RKO (cell line): ENCODE measurements around the gene CPLX1.
"Not testable (repeated sequence)": the region's sequence is repeated elsewhere in the genome, so short reads cannot be mapped to it uniquely, and the experiment has no call there.

Experiments used
- DNase-seq: peaks from one replicate; pipeline ENCODE4 v3.0.0-alpha.2; 2016; ENCODE audit warnings: low spot score

Gene CPLX1

DNA sequence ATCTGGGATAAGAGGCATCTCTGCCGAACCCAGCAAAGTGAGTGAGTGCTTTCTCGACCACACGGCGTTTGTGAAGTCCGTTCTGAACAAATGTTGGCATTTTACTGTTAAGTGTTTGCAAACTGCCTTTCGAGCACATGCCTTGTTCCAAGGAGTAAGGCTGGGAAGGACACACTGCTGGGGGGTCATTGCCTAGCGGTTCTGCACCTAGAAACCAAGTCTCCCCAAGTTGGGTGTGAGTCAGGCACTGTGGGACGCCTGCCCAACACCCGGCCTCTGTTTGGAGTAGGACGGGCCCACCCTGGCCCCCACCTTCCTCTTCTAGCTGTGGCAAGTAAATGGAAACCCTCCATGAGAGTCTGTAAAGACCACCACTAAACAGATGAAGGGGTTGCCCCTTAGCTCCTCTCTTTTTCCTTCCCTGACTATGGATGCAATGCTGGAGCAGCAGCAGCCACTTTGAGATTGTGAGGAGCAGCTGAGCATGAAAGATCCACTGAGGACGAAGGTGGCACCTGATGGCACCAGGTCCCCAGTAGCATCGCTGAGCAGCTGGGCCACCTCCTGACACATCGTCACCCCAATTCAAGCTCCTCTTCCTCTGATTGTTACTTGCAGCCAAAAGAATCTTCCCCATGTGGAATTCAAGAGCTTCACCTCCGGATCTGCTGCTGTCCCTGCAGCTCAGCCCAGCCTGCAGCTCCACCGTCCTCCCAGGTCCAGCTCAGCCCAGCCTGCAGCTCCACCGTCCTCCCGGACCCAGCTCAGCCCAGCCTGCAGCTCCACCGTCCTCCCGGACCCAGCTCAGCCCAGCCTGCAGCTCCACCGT lies 6.3 kb downstream of the CPLX1 start:
- DNase-seq = no peak

DNA sequence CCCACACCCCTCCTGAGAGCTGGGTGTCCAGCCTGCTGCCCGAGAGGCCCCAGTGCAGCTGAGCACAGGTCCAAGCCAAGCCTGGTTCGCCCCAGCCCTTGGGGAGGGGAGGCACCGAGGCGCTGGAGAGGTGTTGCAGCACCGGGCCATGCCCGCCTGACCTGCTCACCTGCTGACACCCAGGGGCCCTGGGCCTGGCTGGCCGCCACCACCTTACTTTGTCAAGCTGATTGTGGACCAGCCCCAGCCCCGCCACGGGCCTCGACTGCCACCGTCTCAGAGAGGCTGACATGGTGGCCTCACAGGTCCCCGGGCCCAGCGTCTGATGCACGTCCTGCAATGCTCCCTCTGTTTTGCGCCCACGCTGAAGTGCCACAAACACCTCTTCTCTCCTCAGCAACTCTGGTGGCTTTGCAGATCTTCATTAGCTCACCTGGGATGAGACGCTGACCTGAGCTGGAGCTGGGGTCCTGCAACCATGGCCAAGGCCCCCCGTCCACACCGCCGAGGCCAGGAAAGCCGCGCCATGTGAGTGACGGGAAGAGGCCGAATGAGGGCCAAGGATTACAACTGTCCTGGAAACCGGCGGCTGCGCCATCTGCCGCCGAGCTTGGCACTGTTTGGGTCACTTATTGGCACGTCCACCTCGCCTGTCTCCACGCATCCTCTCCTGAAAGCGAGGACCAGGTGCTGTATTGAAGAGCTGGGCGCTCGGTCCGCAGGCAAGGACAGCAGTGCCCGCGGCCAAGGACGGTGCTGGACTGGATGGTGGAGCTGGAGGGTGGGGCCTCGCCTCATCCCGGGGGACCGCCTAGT lies 7.6 kb downstream of the CPLX1 start:
- no peak for DNase-seq

DNA sequence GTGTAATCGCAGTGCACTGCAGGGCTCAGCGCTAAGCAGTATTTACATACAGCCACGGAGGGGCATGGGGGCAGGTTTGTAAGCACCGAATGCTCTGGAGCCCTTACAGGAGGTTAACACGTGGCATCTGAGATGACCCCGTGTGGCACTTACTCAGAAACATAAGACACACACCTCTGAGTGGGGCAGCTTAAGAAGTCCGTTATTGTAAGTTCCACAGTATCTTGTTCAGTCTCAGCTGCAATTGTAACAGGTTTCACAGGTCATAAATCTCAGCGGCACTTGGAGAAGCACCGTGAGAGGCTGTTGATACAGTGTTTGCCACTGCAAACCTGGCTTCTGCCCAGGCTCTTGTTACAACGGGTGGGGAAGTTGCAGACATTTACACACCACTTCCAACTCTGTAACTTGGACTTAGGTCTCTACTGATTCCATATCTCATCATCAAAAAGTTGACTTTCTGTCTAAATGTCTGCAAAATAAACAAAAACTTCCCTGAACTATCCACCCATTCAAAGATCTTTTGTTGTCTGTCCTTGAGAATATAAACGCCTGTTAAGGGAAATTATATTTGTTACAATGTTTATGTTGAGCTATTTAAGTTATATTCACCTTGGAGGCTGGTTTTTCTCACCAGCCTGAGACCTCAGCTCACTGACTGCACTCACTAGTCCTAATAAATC lies 10.3 kb downstream of the CPLX1 start:
- DNase-seq = no peak

DNA sequence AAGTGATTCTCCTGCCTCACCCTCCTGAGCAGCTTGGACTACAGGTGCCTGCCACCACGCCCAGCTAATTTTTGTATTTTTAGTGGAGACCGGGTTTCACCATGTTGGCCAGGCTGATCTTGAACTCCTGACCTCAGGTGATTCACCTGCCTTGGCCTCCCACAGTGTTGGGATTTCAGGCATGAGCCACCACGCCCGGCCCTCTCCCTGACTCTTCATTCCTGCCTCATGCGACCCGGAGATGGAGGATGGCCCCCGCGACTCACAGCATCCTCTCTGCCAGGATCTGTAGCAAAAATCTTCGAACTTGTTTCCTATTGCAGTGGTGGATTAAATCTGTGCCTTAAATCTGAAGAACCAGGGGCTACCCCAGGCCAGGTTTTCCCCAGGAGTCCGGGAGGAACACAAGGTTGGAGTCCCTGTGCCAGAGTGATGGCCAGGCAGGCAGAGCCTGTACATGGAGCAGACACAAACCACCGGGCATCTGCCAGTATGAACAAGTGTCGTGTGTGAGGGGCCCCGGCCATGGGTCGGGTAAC lies 11.5 kb downstream of the CPLX1 start:
- no peak for DNase-seq

DNA sequence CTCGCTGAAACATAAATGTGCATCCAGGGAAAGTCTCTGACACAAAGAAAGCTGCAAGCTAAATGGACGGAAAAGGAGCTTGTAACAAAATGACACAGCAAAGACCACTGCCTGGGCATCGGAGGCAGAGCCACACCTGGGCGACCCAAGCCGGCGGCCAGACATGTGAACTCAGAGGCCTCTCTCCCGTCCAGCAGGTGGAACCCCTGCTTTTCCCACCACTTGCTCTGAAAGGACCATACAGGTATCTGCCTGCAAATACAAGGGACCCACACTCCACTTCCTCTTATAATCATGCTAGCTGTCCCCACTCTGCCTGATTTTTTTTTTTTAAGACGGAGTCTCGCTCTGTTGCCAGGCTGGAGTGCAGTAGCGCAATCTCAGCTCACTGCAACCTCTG lies 12.0 kb downstream of the CPLX1 start:
- DNase-seq = no peak

DNA sequence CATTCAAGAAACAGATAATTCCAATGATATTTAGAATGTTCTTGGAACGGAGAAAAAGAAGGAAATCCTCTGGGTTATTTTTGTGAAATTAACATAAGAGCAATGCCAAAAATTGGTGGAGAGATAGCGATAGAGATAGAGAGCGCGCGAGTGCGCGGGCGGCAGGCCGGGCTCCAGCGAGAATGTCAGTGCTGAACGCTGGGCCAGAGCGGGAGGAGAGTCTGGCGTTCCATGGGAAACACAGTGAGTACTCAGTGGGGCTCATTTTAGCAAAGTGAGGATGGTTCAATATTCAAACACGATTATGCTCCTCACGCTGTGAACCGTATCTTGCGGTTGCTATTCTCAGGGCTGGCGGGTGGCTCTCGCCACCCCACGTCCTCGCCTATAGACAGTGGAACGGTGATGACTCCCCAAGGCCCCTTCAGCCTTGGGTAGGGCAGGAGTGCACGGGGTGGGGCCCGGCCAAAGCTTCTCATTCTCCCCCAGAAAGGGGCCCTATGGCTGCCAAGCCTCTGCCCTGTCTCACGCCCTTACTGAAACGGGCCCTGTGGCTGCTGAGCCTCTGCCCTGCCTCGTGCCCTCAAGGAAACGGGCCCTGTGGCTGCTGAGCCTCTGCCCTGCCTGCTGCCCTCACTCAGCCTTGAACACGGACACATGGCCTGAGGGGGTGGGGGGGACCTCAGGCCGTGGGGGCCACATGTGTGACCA lies 16.9 kb downstream of the CPLX1 start:
- DNase-seq = no peak

DNA sequence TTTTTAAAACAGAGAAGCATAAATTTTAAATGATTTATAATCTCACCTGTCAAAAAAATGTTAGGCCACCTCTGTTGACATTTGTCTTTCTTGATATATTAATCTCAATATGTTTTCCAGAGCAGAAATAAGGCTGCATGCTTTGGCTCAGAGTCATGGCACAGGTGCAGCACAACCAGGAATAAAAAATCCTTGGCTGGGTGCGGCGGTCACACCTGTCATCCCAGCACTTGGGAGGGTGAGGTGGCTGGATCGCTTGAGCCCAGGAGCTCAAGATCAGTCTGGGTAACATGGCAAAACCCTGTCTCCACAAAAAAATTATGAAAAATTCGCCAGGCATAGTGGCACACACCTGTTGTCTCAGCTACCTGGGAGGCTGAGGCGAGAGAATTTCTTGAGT lies 18.1 kb downstream of the CPLX1 start:
- no peak for DNase-seq

DNA sequence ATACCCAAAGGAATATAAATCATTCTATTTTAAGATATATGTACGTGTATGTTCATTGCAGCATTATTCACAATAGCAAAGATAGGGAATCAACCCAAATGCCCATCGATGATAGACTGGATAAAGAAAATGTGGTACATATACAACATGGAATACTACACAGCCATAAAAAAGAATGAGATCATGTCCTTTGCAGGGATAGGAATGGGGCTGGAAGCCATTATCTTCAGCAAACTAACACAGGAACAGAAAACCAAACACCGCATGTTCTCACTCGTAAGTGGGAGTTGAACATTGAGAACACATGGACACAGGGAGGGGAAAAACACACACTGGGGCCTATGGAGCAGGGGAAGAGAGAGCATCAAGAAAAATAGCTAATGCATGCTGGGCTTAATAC lies 18.9 kb downstream of the CPLX1 start:
- DNase-seq = not testable (repeated sequence)

DNA sequence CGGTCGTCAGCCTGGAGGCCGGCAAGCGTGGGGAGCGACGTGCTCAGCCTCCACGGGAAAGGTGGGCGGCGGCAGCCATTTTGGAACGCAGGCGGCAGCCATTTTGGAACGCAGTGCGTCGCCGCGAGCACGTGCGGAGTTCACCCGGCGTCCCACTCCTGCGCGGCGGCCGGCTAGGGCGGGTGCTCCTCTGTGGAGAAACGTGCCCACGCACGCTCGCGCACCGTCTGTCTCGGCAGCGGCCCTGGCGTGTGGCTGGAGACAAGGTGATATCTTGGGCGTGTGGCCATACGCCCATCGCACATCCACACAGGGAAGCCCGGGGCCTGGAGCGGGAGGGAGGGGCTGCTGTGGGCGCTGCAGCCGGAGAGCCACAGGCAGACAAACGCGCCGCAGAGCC lies 21.1 kb downstream of the CPLX1 start:
- DNase-seq = no peak

DNA sequence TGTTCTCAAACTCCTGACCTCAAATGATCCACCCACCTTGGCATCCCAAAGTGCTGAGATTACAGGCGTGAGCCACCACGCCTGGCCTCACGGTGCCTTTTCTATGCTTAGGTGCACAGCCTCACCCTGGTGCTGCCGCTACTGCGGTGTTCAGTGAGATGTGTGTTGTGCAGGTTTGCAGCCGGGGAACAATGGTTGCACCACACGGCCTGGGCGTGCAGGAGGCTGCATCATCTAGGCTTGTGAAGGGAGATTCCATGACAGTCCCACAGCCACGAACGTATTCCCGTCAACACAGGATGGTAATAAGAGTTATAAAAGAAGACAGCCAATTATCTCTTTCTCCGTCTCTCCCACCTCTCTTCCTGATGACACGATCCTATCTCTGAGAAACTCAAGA lies 22.0 kb downstream of the CPLX1 start:
- no peak for DNase-seq

DNA sequence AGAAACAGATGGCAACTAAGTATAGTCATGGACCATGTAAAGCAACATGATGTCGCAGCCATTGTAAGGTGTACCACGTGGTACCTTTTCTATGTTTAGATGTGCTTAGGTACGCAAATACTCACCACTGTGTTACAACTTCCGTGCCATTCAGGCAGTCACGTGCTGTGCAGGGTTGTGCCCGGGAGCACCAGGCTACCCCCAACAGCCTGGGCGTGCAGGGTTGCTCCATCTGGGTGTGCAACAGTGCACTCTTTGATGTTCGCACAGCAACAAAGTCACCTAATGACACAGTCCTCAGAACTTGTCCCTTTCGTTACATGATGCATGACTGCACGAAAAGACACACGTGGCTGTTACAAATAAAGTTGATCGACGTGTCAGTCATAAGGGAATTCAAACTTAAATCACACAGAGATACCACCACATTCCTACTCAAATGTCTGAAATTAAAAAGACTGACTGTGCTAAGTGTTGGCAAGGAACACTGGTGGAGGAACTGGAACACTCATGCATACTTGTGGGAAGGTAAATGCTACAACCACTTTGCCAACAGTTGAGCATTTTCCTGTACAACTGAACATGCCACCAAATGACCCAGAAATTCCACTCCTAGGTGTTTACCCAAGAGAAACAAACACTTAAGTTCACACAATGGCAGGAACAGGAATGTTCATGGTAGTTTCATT lies 24.3 kb downstream of the CPLX1 start:
- no peak for DNase-seq

DNA sequence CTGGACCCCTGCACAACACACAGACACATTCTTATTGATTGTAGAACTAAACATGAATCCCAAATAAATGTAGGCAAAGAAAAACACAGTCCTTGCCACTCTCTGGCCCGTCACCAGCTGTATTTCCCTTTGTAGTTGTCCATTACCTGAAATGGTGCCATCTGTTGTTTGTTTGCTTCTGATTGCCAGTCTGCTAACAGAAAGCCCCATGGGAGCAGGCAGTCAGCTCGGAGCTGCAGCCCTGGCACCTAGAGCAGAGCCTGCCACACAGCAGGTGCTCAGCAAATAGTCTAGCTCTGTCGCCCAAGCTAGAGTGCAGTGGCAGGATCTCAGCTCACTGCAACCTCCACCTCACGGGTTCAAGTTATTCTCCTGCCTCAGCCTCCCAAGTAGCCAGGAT lies 28.9 kb downstream of the CPLX1 start:
- no peak for DNase-seq

DNA sequence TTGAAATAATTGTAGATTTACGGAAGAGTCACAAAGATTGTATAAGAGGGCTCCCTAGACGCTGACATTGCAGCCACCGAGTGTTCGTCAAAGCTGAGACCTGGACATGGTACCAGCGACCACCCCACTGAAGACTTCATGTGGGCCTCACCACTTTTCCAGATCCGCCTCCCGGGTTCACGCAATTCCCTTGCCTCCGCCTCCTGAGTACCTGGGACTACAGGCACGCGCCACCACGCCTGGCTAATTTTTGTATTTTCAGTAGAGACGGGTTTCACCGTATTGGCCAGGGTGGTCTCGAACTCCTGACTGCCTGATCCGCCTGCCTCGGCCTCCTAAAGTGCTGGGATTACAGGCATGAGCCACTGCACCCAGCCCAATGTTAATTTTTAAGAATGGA lies 29.7 kb downstream of the CPLX1 start:
- no peak for DNase-seq

DNA sequence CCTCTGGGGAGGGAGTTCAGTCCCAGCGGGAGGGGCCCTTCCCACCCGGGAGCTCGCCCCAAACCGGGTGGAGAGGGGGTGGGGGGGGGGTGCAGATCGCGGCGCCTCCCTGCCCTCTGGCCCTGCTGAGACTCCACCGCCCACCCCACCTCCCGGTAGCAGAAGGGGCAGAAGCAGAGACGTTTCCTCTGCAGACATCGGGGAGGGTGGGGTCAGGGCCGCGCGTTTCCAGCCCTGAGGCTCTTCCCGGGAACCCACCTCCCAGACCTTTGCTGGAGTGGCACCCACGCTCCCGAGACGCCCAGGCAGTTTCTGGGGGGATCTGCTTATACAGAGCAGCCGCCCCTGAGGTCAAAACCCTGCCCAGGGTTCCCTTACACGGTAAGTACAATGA lies 30.2 kb downstream of the CPLX1 start:
- no peak for DNase-seq

DNA sequence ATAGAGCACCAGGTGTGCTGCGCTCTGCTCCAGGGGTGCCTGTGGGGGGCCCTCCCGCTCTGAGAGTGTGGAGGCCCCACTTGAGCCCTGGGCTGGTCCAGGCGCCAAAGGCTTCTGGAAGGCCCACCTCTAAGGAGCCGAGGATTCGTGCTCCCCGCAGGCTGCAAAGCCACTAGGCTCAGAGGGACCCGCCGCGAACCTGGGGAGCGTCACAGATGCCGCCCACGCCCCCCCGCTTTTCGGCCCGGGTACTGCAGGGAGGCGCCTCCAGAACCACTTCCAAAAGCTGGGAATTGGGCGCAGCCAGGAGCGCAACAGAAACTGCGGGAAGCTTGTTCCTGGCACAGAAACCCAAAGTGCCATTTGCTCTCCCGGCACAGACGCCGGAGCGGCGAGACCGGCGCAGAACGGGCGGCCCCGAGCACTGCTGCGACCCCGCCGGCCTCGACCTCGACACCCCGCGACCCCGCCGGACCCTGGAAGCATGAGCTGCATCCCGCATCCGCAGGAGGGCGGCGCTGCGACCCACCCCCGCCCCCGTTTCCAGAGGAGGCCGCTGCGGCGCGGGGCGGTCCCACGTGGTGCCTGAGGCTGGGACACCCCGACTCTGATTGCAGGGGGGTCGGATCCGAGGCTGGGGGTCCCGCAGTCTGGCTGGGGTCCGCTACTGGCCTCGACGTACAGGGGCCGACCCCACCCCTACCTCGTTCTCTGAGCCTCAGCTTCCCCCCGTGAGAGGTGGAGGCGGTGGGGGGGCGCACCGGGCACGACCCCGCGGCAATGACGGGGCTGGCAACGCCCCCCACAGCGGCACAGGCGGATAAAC lies 30.8 kb downstream of the CPLX1 start:
- DNase-seq = no peak

DNA sequence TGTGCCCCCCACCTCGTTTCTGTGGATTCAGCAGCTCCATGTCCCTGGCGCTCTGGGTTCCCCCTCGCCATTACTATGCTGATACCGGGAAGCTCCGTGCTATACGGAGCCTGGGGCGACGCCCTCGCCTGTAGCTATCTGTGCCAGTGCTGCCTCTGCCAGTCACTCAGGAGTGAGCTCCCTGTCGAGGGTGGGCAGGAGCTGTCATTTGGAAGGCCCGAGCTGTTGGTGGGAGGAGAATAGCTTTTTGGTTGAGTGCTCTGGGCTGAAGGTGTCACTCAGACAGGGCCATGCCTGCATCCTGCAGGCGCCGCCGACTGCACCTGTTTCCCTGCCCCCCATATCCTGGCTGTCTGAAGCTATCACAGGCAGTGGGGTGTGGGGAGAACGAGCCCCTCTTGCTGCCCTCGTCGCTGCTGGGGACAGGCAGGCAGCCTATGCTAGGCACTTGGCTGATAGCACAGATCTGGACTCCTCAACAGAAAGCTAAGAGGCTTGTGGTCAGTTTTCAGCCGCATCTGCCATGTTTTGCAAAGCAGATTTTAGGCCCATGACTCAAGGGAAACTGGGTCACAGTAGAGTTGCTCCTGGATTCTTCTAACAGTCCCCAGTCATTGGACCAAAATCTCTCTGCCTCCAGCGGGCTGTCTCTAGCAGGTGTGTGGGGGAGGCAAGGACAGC lies 31.8 kb downstream of the CPLX1 start:
- no peak for DNase-seq

DNA sequence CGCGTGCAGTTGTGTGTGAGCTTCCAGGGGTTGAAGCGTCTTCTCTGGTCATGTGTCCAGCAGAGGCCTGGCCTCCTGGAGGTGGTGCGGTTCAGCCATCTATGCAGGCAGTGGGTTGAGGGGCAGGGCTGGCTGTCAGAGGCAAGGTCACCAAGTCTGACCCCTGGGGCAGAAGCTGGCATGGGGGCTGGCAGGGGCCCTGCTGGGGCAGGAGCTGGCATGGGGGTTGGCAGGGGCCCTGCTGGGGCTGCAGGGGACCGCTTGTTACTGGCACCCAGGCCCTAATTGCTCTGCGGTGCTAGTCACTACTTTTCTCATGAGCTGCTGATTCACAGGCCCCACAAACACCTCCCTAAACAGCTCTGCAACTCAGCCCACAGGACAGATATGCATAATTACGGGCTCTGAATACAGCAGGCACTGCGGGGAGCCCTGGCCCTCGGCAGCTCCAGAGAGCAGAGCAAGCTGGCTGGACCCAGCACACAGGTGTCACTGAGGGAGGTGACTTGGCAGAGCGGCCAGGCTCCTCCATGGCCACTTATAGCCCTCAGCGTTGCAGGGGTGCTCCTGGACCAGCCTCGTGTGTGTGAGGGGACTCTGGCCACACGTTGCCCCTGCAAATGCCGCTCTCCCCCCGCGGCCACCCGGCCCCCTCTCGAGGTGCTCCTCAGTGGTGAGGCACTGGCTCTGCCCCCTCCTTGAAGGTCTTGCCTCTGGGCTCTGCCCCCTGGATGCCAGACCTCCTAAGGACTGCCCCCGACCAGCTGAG lies 32.7 kb downstream of the CPLX1 start:
- no peak for DNase-seq

DNA sequence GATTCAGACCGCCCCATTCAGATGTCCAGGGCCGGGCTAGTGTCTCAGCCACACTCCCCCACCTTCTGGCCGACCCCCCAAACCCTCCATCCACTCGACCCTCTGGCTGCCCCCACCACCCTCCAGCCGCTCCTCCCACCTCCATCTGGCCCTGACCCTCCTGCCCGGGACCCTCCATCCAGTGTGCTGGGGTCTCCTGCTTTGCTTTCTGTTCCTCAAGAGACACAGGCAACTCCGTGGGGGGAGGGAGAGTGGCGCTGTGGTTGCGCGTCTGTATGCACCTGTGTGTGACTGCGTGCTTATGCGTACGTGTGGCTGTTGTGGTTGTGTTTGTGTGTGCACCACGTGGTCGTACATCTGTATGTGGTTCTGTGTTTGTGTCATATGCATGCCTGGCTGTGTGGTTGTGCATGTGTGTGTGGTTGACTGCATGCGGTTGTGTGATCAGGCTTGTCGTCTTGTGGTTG lies 33.3 kb downstream of the CPLX1 start:
- no peak for DNase-seq
